ENCODE data around the gene ITFG2.

GRCh38 chr12:2775431-2775830, 37.0 kb upstream of the ITFG2 start:
- TF ChIP-seq EZH2phosphoT487 (IDR thresholded peaks at IDR 0.05; ENCODE audit: borderline replicate concordance) (no peak), CTCF (IDR thresholded peaks at IDR 0.05 in 2 of 3, conservative IDR thresholded peaks at IDR 0.05 in 1 of 3; ENCODE audit: borderline replicate concordance in 1 of 3, insufficient read depth in 1 of 3, low read depth in 2 of 3, low read length in 2 of 3) (no peak), CEBPB (IDR thresholded peaks at IDR 0.05; ENCODE audit: low read depth) (no peak), POLR2A (IDR thresholded peaks at IDR 0.05; ENCODE audit: borderline replicate concordance, extremely low read depth, insufficient read depth, insufficient read length) (no peak), ELF1 (IDR thresholded peaks at IDR 0.05; ENCODE audit: borderline replicate concordance, low read depth) (no peak), ZNF274 (IDR thresholded peaks at IDR 0.05; ENCODE audit: low read depth, low read length) (no peak), EZH2 (IDR thresholded peaks at IDR 0.05) (no peak), RAD21 (IDR thresholded peaks at IDR 0.05; ENCODE audit: low read depth) (no peak), MAX (IDR thresholded peaks at IDR 0.05) (no peak), SP1 (IDR thresholded peaks at IDR 0.05; ENCODE audit: low read depth) (no peak), YY1 (IDR thresholded peaks at IDR 0.05; ENCODE audit: extremely low read depth, insufficient replicate concordance, low read depth, low read length) (no peak), ATF3 (IDR thresholded peaks at IDR 0.05) (no peak), TCF7L2 (IDR thresholded peaks at IDR 0.05; ENCODE audit: borderline replicate concordance, extremely low read depth, insufficient read depth, insufficient read length) (no peak)

Data from HCT116 (cell line).